ENCODE data around the gene PMEL.
A peak's percentile ranks its signal among the peaks of the same experiment; 100 is the strongest.
"Not testable (repeated sequence)": the region's sequence is repeated elsewhere in the genome, so short reads cannot be mapped to it uniquely, and the experiment has no call there.

The PMEL gene

GRCh38 chr12:55965941-55966407 lies at the start of gene PMEL:
PMEL (minus strand) TSS chr12:55966042; CDS start chr12:55966011, 31 bp downstream.
- no peak for DNase-seq

- DNase-seq: no peak
These were observed 48.4 kb upstream of the PMEL start for GRCh38 chr12:56014205-56014604.

- no peak for DNase-seq
These were observed 47.6 kb upstream of the PMEL start for GRCh38 chr12:56013482-56013881.

GRCh38 chr12:56011509-56012090 lies 45.8 kb upstream of the PMEL start:
- no peak for DNase-seq

GRCh38 chr12:56010111-56010570 lies 44.3 kb upstream of the PMEL start:
- DNase-seq: no peak

GRCh38 chr12:56007564-56008559 lies 42.0 kb upstream of the PMEL start:
- DNase-seq: peak; percentile 56

GRCh38 chr12:56004211-56004610 lies 38.4 kb upstream of the PMEL start:
- DNase-seq: no peak

- DNase-seq: not testable (repeated sequence)
These were observed 37.5 kb upstream of the PMEL start for GRCh38 chr12:56003376-56003775.

GRCh38 chr12:56001487-56002100 lies 35.8 kb upstream of the PMEL start:
- DNase-seq: no peak

- DNase-seq: not testable (repeated sequence)
These were observed 34.2 kb upstream of the PMEL start for GRCh38 chr12:55999999-56000540.

GRCh38 chr12:55999522-55999921 lies 33.7 kb upstream of the PMEL start:
- not testable (repeated sequence) for DNase-seq

GRCh38 chr12:55997535-55997859 lies 31.7 kb upstream of the PMEL start:
- DNase-seq: peak; percentile 18

- DNase-seq: peak; percentile 89
These were observed 31.1 kb upstream of the PMEL start, which contains the start of gene SUOX for GRCh38 chr12:55996715-55997534. SUOX (plus strand) TSS chr12:55997276; CDS start chr12:56002222, 4,946 bp downstream.

- peak; percentile 73 for DNase-seq
These were observed 30.4 kb upstream of the PMEL start for GRCh38 chr12:55996201-55996714.

GRCh38 chr12:55995366-55995765 lies 29.5 kb upstream of the PMEL start:
- DNase-seq: no peak

- no peak for DNase-seq
These were observed 27.5 kb upstream of the PMEL start for GRCh38 chr12:55993230-55993853.

- no peak for DNase-seq
These were observed 25.3 kb upstream of the PMEL start for GRCh38 chr12:55991110-55991509.

- DNase-seq: not testable (repeated sequence)
These were observed 20.1 kb upstream of the PMEL start for GRCh38 chr12:55985976-55986375.

- no peak for DNase-seq
These were observed 19.5 kb upstream of the PMEL start for GRCh38 chr12:55985341-55985740.

- DNase-seq: no peak
These were observed 19.0 kb upstream of the PMEL start for GRCh38 chr12:55984861-55985260.

- no peak for DNase-seq
These were observed 17.5 kb upstream of the PMEL start for GRCh38 chr12:55983232-55983842.

Measured in NCI-H748 treated with DMSO at 0.1 percent for 48 hours (cell line).